Measurements from ENCODE around the gene ECD.

Gene ECD

DNA sequence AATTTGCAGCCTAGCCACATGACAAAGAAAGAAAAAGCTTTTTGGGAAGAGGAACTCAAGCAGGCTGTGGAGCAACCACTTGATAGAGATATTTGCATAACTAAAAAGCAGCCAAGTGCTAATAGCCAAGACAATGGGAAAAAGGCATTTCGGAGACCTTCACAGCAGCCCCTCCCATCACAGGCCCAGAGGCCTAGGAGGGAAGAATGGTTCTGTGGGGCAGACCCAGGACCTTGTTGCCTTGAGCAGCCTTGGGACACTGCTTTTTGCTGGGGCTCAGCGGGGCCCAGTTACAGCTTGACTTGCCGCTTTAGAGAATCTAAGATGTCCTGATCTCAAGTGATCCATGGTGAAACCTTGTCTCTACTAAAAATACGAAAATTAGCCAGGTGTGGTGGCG lies 38.6 kb upstream of the ECD start:
- TF ChIP-seq, protein P1, sequence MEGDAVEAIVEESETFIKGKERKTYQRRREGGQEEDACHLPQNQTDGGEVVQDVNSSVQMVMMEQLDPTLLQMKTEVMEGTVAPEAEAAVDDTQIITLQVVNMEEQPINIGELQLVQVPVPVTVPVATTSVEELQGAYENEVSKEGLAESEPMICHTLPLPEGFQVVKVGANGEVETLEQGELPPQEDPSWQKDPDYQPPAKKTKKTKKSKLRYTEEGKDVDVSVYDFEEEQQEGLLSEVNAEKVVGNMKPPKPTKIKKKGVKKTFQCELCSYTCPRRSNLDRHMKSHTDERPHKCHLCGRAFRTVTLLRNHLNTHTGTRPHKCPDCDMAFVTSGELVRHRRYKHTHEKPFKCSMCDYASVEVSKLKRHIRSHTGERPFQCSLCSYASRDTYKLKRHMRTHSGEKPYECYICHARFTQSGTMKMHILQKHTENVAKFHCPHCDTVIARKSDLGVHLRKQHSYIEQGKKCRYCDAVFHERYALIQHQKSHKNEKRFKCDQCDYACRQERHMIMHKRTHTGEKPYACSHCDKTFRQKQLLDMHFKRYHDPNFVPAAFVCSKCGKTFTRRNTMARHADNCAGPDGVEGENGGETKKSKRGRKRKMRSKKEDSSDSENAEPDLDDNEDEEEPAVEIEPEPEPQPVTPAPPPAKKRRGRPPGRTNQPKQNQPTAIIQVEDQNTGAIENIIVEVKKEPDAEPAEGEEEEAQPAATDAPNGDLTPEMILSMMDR (IDR thresholded peaks at IDR 0.05; ENCODE audit: low read depth, low read length): no peak
- in situ Hi-C loops (cut with HindIII; ENCODE audit: low sequenced_read_pairs): no loop called here
- no peak overlapping the region for H3K4me3 ChIP-seq (ENCODE audit: low read depth, low read length)
- no peak for DNase-seq (ENCODE audit: low read depth, low spot score)

DNA sequence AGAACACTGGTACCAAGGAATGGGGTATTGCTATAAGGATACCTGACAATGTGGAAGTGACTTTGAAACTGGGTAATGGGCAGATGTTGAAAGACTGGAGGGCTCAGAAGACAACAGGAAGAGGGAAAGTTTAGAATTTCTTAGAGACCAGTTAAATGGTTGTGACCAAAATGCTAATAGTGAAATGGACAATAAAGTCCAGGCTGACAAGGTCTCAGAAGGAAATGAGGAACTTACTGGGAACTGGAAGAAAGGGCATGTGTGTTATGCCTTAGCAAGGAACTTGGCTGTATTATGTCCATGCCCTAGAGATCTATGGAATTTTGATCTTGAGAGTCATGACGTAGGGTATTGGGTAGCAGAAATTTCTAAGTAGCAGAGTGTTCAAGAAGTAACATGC lies 38.1 kb upstream of the ECD start:
- in situ Hi-C loops (cut with HindIII; ENCODE audit: low sequenced_read_pairs): no loop called here
- DNase-seq (ENCODE audit: low read depth, low spot score): no peak
- TF ChIP-seq, protein P1 (IDR thresholded peaks at IDR 0.05; ENCODE audit: low read depth, low read length): no peak
- H3K4me3 ChIP-seq (ENCODE audit: low read depth, low read length): no peak overlapping the region

DNA sequence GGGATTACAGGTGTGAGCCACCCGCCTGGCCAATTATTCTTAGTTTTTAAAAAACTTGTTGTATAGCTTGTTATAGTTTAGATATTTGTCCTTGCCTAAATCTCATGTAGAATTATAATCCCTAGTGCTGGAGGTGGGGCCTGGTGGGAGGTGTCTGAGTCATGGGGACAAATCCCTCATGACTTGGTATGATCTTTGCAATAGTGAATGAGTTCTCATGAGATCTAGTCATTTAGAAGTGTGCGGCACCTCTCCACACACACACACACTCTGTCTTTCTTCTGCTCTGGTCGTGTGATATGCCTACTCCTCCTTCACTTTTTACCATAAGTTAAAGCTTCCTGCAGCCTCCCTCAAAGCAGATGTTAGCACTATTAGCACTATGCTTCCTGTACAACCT lies 37.3 kb upstream of the ECD start:
- no peak for DNase-seq (ENCODE audit: low read depth, low spot score)
- in situ Hi-C loops (cut with HindIII; ENCODE audit: low sequenced_read_pairs): no loop called here
- TF ChIP-seq, protein P1 (IDR thresholded peaks at IDR 0.05; ENCODE audit: low read depth, low read length): no peak
- no peak overlapping the region for H3K4me3 ChIP-seq (ENCODE audit: low read depth, low read length)

DNA sequence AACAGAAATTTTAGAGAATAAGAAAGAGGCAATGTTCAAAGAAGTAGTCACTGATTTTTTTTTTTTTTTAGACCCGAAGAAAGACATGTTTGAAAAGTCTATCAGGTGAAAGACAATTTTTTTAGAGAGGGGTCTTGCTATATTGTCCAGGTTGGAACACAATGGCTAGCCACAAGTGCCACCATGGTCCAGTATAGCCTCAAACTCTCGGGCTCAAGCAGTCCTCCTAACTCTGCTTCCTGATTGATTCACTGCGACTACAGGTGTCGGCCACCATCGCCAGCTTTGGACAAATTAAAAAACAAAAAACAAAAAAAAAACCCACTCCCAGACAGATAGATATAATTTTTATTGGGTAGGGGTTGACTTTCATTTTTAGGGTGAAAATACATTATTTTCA lies 22.4 kb upstream of the ECD start:
- DNase-seq (ENCODE audit: low read depth, low spot score): no peak
- in situ Hi-C loops (cut with HindIII; ENCODE audit: low sequenced_read_pairs): no loop called here
- TF ChIP-seq, protein P1 (IDR thresholded peaks at IDR 0.05; ENCODE audit: low read depth, low read length): no peak
- H3K4me3 ChIP-seq (ENCODE audit: low read depth, low read length): no peak overlapping the region

DNA sequence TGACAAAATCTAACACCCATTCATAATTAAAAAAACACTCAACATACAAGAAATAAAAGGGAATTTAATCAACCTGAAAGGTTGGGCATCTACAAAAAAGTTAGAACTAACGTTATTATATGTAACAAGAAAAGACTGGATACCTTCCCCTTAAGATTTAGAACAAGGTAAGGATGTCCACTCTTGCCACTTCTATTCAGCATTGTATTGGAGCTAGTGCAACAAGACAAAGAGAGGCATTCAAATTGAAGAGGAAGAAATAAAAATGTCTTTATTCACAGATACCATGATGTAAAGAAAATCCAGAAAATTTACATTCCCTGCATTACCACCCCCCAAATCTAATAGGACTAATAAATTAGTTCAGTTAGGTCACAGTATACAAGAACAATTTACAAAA lies 18.5 kb upstream of the ECD start:
- no peak for DNase-seq (ENCODE audit: low read depth, low spot score)
- no peak overlapping the region for H3K4me3 ChIP-seq (ENCODE audit: low read depth, low read length)
- TF ChIP-seq, protein P1 (IDR thresholded peaks at IDR 0.05; ENCODE audit: low read depth, low read length): no peak
- in situ Hi-C loops (cut with HindIII; ENCODE audit: low sequenced_read_pairs): no loop called here

DNA sequence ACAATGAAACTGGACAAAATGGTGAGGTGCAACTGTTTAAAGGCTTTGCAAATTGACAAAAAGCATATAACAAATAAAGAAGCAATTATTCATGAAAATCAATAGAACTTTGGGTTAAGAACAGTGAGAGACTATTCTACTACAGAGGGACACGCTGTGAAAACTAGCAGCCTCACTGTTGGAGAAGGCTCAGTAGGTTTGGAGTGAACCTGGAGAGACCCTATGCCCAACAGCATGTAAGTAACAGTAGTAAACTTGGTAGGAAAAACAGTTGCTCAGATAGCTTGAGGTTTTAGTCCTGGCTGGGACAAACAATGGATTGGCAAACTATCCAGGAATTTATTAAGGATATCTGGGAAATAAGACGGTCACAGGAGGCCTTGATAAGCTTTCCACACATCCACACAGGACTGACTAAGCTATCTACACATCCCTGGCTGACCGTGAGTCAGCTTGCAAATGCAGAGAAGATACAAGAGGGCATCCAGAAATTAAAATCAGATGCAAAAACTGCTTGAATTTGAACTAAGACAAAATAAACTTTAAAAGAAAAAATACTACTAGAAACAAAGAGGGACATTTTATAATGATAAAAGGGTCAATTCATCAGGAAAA lies 16.0 kb upstream of the ECD start:
- DNase-seq (ENCODE audit: low read depth, low spot score): peak; percentile 7
- in situ Hi-C loops (cut with HindIII; ENCODE audit: low sequenced_read_pairs): no loop called here
- TF ChIP-seq, protein P1 (IDR thresholded peaks at IDR 0.05; ENCODE audit: low read depth, low read length): no peak
- H3K4me3 ChIP-seq (ENCODE audit: low read depth, low read length): no peak overlapping the region

DNA sequence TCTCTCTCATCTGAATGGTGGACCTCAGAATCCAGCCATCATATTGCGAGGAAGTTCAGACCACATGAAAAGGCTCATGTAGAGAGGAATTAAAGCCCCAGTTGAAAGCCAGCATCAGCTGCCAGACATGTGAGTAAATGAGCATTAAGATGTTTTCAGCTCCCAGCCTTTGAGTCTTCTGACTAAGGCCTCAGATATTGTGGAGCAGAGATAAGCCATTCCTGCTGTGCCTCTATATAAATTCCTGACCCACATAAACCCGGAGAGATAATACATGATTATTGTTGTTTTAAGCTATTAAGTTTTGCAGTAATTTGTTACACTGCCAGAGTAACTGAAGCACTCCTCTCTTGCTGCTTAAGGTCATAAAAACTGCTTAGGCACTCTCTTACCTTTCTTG lies 14.8 kb upstream of the ECD start:
- peak; percentile 24 for DNase-seq (ENCODE audit: low read depth, low spot score)

More for the DNA sequence above, 14.8 kb upstream of the ECD start:
- in situ Hi-C loops (cut with HindIII; ENCODE audit: low sequenced_read_pairs): no loop called here
- no peak overlapping the region for H3K4me3 ChIP-seq (ENCODE audit: low read depth, low read length)
- TF ChIP-seq, protein P1 (IDR thresholded peaks at IDR 0.05; ENCODE audit: low read depth, low read length): no peak

All from astrocyte of the spinal cord (primary cell).